IMR-90 (cell line): ENCODE data around the gene LEMD3. TPM values are rescaled to one million over a fixed set of nuclear protein-coding genes. Genes with fewer than 3 reads are reported as not detected.

Experiments used
- ATAC-seq: fragments of 200-7000 bp; cut with Tn5 transposase; 2 replicates; pipeline ENCODE4 v1.9.1; 2020; ENCODE audit warnings: low read depth, mild to moderate bottlenecking, moderate library complexity
- BruUV-seq: library from RNA; stranded (reverse); fragments of 400-500 nt; replicated peaks from 2 replicates; lab custom pipeline; 2021; lab: Mats Ljungman, UMichigan
- CTCF ChIA-PET: fragments of 300-600 bp; formaldehyde crosslinking; extraction: SDS; loops from one replicate; lab custom pipeline; 2021; ENCODE audit warnings: antibody characterized with exemption; lab: Yijun Ruan, JAX
- POLR2A ChIA-PET: fragments of 300-600 bp; sonication (Branson Sonifier 250); formaldehyde crosslinking; loops from one replicate; lab custom pipeline; 2022; ENCODE audit warnings: antibody characterized with exemption; ENCODE audit not compliant: unreplicated experiment; lab: Charles Lee
- DNase-seq: peaks from one replicate; pipeline ENCODE4 v3.0.0; 2013
- H2AFZ ChIP-seq: replicated peaks from 2 replicates; pipeline ENCODE3; 2013; ENCODE audit warnings: low read length, mild to moderate bottlenecking; ENCODE audit not compliant: poor library complexity
- H2AK5ac ChIP-seq: 2 replicates; pipeline ENCODE4 v1.6.1; 2013; ENCODE audit warnings: low read depth, low read length, inconsistent platforms
- H2AK9ac ChIP-seq: replicated peaks from 2 replicates; pipeline ENCODE3; 2013; ENCODE audit warnings: mild to moderate bottlenecking, low read depth, low read length, moderate library complexity; ENCODE audit not compliant: poor library complexity
- H2BK120ac ChIP-seq: 2 replicates; pipeline ENCODE4 v1.6.1; 2013; ENCODE audit warnings: low read depth, low read length, inconsistent platforms
- H2BK15ac ChIP-seq: 3 replicates; pipeline ENCODE4 v1.6.1; 2013; ENCODE audit warnings: low read depth, low read length, inconsistent platforms
- H2BK20ac ChIP-seq: 2 replicates; pipeline ENCODE4 v1.6.1; 2013; ENCODE audit warnings: low read depth, mild to moderate bottlenecking, inconsistent platforms, low read length, moderate library complexity
- H2BK5ac ChIP-seq: 2 replicates; pipeline ENCODE4 v1.6.1; 2013; ENCODE audit warnings: mild to moderate bottlenecking, low read depth, low read length, inconsistent platforms; ENCODE audit not compliant: poor library complexity, severe bottlenecking
- H3K14ac ChIP-seq: replicated peaks from 2 replicates; pipeline ENCODE4 v1.6.1; 2013; ENCODE audit warnings: low read depth, low read length, inconsistent platforms
- H3K18ac ChIP-seq: 2 replicates; pipeline ENCODE4 v1.6.1; 2013; ENCODE audit warnings: low read depth, low read length, control low read depth
- H3K23ac ChIP-seq: 2 replicates; pipeline ENCODE4 v1.6.1; 2013; ENCODE audit warnings: low read depth, low read length, inconsistent platforms
- H3K27ac ChIP-seq: 2 replicates; pipeline ENCODE4 v1.5.1; 2013; ENCODE audit warnings: mild to moderate bottlenecking, control low read depth, low read length; ENCODE audit not compliant: insufficient read depth
- H3K27me3 ChIP-seq: 2 replicates; pipeline ENCODE4 v1.6.1; 2013; ENCODE audit warnings: low read length; ENCODE audit not compliant: control insufficient read depth, insufficient read depth
- H3K36me3 ChIP-seq: 2 replicates; pipeline ENCODE4 v1.6.1; 2013; ENCODE audit warnings: low read length, mixed read lengths; ENCODE audit not compliant: control insufficient read depth, insufficient read depth
- H3K4ac ChIP-seq: 2 replicates; pipeline ENCODE4 v1.6.1; 2013; ENCODE audit warnings: low read depth, low read length, inconsistent platforms
- H3K4me1 ChIP-seq: 2 replicates; pipeline ENCODE4 v1.6.1; 2013; ENCODE audit warnings: low read length, mixed read lengths; ENCODE audit not compliant: control insufficient read depth, insufficient read depth
- H3K4me2 ChIP-seq: 2 replicates; pipeline ENCODE4 v1.6.1; 2013; ENCODE audit warnings: low read depth, mild to moderate bottlenecking, control low read depth, low read length, moderate library complexity
- H3K4me3 ChIP-seq: 2 replicates; pipeline ENCODE4 v1.5.1; 2013; ENCODE audit warnings: low read depth, mild to moderate bottlenecking, control low read depth, low read length, moderate library complexity; ENCODE audit not compliant: insufficient read depth
- H3K56ac ChIP-seq: 2 replicates; pipeline ENCODE4 v1.6.1; 2013; ENCODE audit warnings: low read length, inconsistent platforms; ENCODE audit not compliant: insufficient read depth; ENCODE audit errors: extremely low read depth
- H3K79me1 ChIP-seq, 2 experiments: 2 replicates each; pipeline ENCODE4 v1.6.1; 2013; ENCODE audit warnings: low read length in 2 of 2, inconsistent platforms in 1 of 2, low read depth in 1 of 2
- H3K9ac ChIP-seq: 2 replicates; pipeline ENCODE4 v1.6.1; 2013; ENCODE audit warnings: low read depth, low read length, control low read depth
- H3K9me1 ChIP-seq: 2 replicates; pipeline ENCODE4 v1.6.1; 2013; ENCODE audit warnings: low read length, inconsistent platforms; ENCODE audit not compliant: insufficient read depth
- H3K9me3 ChIP-seq: 2 replicates; pipeline ENCODE4 v1.6.1; 2013; ENCODE audit warnings: low read length; ENCODE audit not compliant: control insufficient read depth, insufficient read depth
- H4K20me1 ChIP-seq: 2 replicates; pipeline ENCODE4 v1.6.1; 2013; ENCODE audit warnings: low read length, inconsistent platforms; ENCODE audit not compliant: insufficient read depth
- H4K5ac ChIP-seq: 2 replicates; pipeline ENCODE4 v1.6.1; 2013; ENCODE audit warnings: mild to moderate bottlenecking, low read depth, low read length, control low read depth
- H4K8ac ChIP-seq, 2 experiments: 2 replicates each; pipeline ENCODE4 v1.6.1; 2013; ENCODE audit warnings: low read depth in 2 of 2, low read length in 2 of 2, control low read depth in 1 of 2, inconsistent platforms in 1 of 2
- H4K91ac ChIP-seq: 2 replicates; pipeline ENCODE4 v1.6.1; 2013; ENCODE audit warnings: low read depth, low read length, inconsistent platforms; ENCODE audit not compliant: insufficient read depth
- ELK1 ChIP-seq: fragments of 150-350 bp; IDR thresholded peaks from 2 replicates; pipeline ENCODE4 v1.6.1; 2016; ENCODE audit warnings: low read depth, mild to moderate bottlenecking, low read length, moderate library complexity, borderline replicate concordance
- FOS ChIP-seq: fragments of 150-350 bp; IDR thresholded peaks from 2 replicates; pipeline ENCODE4 v1.6.1; 2016; ENCODE audit warnings: low read depth, low read length
- MAFK ChIP-seq: IDR thresholded peaks from 2 replicates; pipeline ENCODE4 v1.6.1; 2012; ENCODE audit warnings: low read depth, low read length, improper control_type of control experiment
- MAZ ChIP-seq: IDR thresholded peaks from 2 replicates; pipeline ENCODE4 v1.6.1; 2012; ENCODE audit warnings: low read depth, mild to moderate bottlenecking, low read length, improper control_type of control experiment, moderate library complexity, borderline replicate concordance
- MXI1 ChIP-seq: IDR thresholded peaks from 2 replicates; pipeline ENCODE4 v1.6.1; 2012; ENCODE audit warnings: low read depth, mild to moderate bottlenecking, low read length, moderate library complexity, borderline replicate concordance
- NFE2L2 ChIP-seq: fragments of 150-350 bp; IDR thresholded peaks from 2 replicates; pipeline ENCODE4 v1.6.1; 2016; ENCODE audit warnings: low read depth, mild to moderate bottlenecking, low read length
- POLR2A ChIP-seq: IDR thresholded peaks from 2 replicates; pipeline ENCODE4 v1.6.1; 2012; ENCODE audit warnings: mild to moderate bottlenecking, low read depth, low read length
- RCOR1 ChIP-seq: IDR thresholded peaks from 2 replicates; pipeline ENCODE4 v1.6.1; 2012; ENCODE audit warnings: mild to moderate bottlenecking, low read length, improper control_type of control experiment; ENCODE audit not compliant: insufficient replicate concordance
- dilution Hi-C: fragments of 300-500 bp; cut with HindIII; formaldehyde crosslinking; loops from one replicate; pipeline ENCODE4 v1.14.3; 2018; ENCODE audit warnings: low sequenced_read_pairs; ENCODE audit not compliant: unreplicated experiment
- in situ Hi-C: fragments of 300-500 bp; cut with MboI; formaldehyde crosslinking; loops from 3 replicates; pipeline ENCODE4 v1.14.3; 2019; ENCODE audit warnings: low sequenced_read_pairs, inconsistent platforms, mixed read lengths
- intact Hi-C: fragments of 100-400 bp; cut with micrococcal nuclease; formaldehyde crosslinking; loops from 2 replicates; pipeline ENCODE4 v1.10.0; 2022
- polyA plus RNA-seq, 3 experiments: library from polyadenylated mRNA; depleted of rRNA; stranded (reverse); fragments of >200 nt; gene quantifications; 2 replicates each; pipeline ENCODE4 v1.2.3, GENCODE V29; 2012; ENCODE audit warnings: low replicate concordance in 1 of 3
- total RNA-seq: library from RNA; depleted of rRNA; stranded (reverse); fragments of >200 nt; gene quantifications from 2 replicates; pipeline ENCODE4 v1.2.3, GENCODE V29; 2012

Gene LEMD3
- total and polyA plus RNA-seq, 2 of the 4 experiments (the other 2 are of a cell fraction), result 5.5 to 9.9 TPM

DNA sequence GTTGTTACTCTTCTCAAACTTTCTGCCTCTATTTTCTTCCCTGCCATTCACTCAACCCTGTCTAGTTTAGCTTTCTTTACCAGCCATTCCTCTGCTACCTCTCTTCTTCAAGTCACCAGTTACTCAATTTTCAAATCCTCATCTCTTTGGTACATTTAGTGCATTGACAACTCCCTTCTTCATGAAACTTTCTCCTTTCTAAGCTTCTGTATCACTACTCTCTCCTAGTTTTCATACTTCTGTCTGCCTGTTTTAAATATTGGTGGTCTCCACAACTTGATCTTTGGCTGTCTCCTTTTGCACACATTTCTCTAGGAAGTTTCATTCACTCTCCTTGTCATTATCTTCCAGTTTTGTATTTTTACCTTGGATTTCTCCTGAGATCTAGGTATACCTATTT, 6.0 kb downstream of the LEMD3 start:
- Histone ChIP-seq H3K4ac (no peak overlapping the region), H3K18ac (no peak overlapping the region), H4K91ac (no peak overlapping the region), H4K20me1 (peaks cover 51% of the 10 kb centered on the region), H3K4me1 (peaks cover 2% of the 10 kb centered on the region; the same call in 1 of the 2 replicates), H4K8ac (no peak overlapping the region), H2BK5ac (no peak overlapping the region), H2AFZ (no peak overlapping the region), H2AK5ac (no peak overlapping the region), H3K4me3 (no peak overlapping the region), H2AK9ac (no peak overlapping the region), H3K27ac (no peak overlapping the region), H3K23ac (0 out of 2 replicates have a peak overlapping the region, but pooled peaks have one; percentile 4), H3K27me3 (no peaks in the 10 kb centered on the region), H3K14ac (no peak overlapping the region), H2BK20ac (no peak overlapping the region), H2BK120ac (no peak overlapping the region), H3K79me1 (peaks cover 27 to 57% of the 10 kb centered on the region in 2 experiments; a peak in 3 of 4 replicates), H3K36me3 (peaks cover 6% of the 10 kb centered on the region), H3K4me2 (no peak overlapping the region), H3K9ac (no peak overlapping the region), H3K9me3 (no peaks in the 10 kb centered on the region), H4K5ac (no peak overlapping the region), H2BK15ac (no peak overlapping the region), H3K9me1 (peaks cover 3% of the 10 kb centered on the region; the same call in 1 of the 2 replicates), H3K56ac (no peak overlapping the region)
- ATAC-seq (no peak), DNase-seq (no peak)
- no TSS peak for BruUV-seq
- no peak for TF ChIP-seq POLR2A
- TF ChIP-seq FOS, result no peak
- no peak for TF ChIP-seq MAZ
- TF ChIP-seq NFE2L2, result no peak
- no peak for TF ChIP-seq MXI1
- no peak for TF ChIP-seq RCOR1
- TF ChIP-seq ELK1, result no peak
- no peak for TF ChIP-seq MAFK
- dilution Hi-C loops (no loop called here), intact Hi-C loops (no loop called here), in situ Hi-C loops (no loop called here)
- ChIA-PET POLR2A (no interaction called here), CTCF (no interaction called here)
